Left lung (tissue), 10 donors: ENCODE data around the gene EVA1B. TPM values are rescaled to one million over a fixed set of nuclear protein-coding genes. Genes with fewer than 3 reads are reported as not detected.

ENCODE experiments used
- ATAC-seq: fragments of 200-7000 bp; cut with Tn5 transposase; one replicate; pipeline ENCODE4 v1.9.1; 2020; ENCODE audit warnings: moderate library complexity
- DNase-seq, 4 donors: peaks; one replicate each; pipeline ENCODE4 v3.0.0-alpha.2; 2013 to 2020
- H3K27ac ChIP-seq, 2 donors: fragments of 200-600 bp; sonication (generic) in 1 of 2; one replicate each; pipeline versions ENCODE4 v1.5.0 to v1.8.0; 2020 to 2021
- H3K27me3 ChIP-seq, 2 donors: fragments of 200-600 bp; sonication (generic) in 1 of 2; one replicate each; pipeline versions ENCODE4 v1.5.0 to v1.8.0; 2020 to 2021
- H3K36me3 ChIP-seq, 2 donors: fragments of 200-600 bp; sonication (generic) in 1 of 2; one replicate each; pipeline versions ENCODE4 v1.5.0 to v1.8.0; 2020 to 2021
- H3K4me1 ChIP-seq, 2 donors: fragments of 200-600 bp; one replicate each; pipeline ENCODE4 v1.8.0; 2021
- H3K4me3 ChIP-seq, 2 donors: fragments of 200-600 bp; sonication (generic) in 1 of 2; one replicate each; pipeline versions ENCODE4 v1.5.0 to v1.8.0; 2020 to 2021; ENCODE audit warnings: mild to moderate bottlenecking in 1 of 2
- H3K9me3 ChIP-seq, 2 donors: fragments of 200-600 bp; sonication (generic) in 1 of 2; one replicate each; pipeline versions ENCODE4 v1.5.0 to v1.8.0; 2020 to 2021
- intact Hi-C, 2 donors: fragments of 100-400 bp; cut with DNase I; formaldehyde crosslinking; loops; one replicate each; pipeline versions ENCODE4 v1.11.2 to v1.14.2; 2022
- polyA plus RNA-seq, 6 donors: library from polyadenylated mRNA; unstranded; fragments of 120-200 nt; gene quantifications; one replicate each; pipeline ENCODE4 v1.2.1, GENCODE V29; 2013; ENCODE audit not compliant: insufficient read length in 6 of 6
- total RNA-seq, 2 donors: library from RNA; stranded (reverse); fragmentation: NEBNext Ultra II Directional; extraction: Animal tissue kit (Norgen Biotek cat#: 25700); gene quantifications; one replicate each; pipeline ENCODE4 v1.2.1, GENCODE V29; 2021
- TF ChIP-seq, protein P1 (sequence below), 2 donors: fragments of 200-600 bp; sonication (generic) in 1 of 2; IDR thresholded peaks; one replicate each; pipeline versions ENCODE4 v1.5.0 to v1.8.0; 2021; ENCODE audit warnings: antibody characterized with exemption in 2 of 2
- donor health status: DM: no; HTN: yes; CAD: no.
- donor health status: DM: no; HTN: no; CAD: no.

The EVA1B gene
- total and polyA plus RNA-seq, 8 donors = 21.9 to 53.7 (median 35.1) TPM

DNA sequence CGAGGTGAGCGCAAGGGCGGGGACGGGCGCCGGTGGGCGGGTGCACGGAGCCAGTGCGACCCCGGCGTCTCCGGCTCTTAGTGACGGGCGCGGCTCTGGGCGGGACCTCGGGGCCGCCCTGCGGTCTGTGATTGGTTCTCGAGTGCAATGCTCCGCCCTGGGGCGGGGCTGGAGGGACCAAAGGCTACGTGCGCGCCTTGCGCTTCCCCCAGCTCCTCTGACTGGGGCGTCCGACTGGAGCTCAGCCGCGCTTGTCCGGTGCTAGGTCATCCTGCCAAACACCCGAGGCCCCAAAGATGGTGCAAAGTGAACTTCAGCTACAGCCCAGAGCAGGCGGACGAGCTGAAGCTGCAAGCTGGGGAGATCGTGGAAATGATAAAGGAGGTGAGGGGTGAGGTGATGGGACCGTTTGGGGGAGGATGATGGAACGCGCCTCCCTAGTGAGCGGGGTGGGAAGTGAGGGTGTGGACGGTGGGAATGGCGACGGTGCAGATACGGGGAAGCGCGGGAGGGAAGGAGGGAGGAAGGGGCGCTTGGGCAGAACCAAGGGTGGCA, 16.5 kb downstream of the EVA1B start:
- Histone ChIP-seq H3K4me3 (peak overlapping the region; percentile 72 to 89), H3K36me3 (peaks cover 0 to 30% of the 10 kb centered on the region in 2 donors), H3K9me3 (no peaks in the 10 kb centered on the region), H3K27ac (peak overlapping the region; percentile 83 to 87), H3K4me1 (peaks cover 9 to 38% of the 10 kb centered on the region in 2 donors), H3K27me3 (no peaks in the 10 kb centered on the region)
- ATAC-seq (peak; percentile 95), DNase-seq (peak; percentile 92 to 97 (median 96))
- intact Hi-C loops = no loop called here
- TF ChIP-seq, protein P1, sequence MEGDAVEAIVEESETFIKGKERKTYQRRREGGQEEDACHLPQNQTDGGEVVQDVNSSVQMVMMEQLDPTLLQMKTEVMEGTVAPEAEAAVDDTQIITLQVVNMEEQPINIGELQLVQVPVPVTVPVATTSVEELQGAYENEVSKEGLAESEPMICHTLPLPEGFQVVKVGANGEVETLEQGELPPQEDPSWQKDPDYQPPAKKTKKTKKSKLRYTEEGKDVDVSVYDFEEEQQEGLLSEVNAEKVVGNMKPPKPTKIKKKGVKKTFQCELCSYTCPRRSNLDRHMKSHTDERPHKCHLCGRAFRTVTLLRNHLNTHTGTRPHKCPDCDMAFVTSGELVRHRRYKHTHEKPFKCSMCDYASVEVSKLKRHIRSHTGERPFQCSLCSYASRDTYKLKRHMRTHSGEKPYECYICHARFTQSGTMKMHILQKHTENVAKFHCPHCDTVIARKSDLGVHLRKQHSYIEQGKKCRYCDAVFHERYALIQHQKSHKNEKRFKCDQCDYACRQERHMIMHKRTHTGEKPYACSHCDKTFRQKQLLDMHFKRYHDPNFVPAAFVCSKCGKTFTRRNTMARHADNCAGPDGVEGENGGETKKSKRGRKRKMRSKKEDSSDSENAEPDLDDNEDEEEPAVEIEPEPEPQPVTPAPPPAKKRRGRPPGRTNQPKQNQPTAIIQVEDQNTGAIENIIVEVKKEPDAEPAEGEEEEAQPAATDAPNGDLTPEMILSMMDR (IDR thresholded peaks at IDR 0.05) = no peak

DNA sequence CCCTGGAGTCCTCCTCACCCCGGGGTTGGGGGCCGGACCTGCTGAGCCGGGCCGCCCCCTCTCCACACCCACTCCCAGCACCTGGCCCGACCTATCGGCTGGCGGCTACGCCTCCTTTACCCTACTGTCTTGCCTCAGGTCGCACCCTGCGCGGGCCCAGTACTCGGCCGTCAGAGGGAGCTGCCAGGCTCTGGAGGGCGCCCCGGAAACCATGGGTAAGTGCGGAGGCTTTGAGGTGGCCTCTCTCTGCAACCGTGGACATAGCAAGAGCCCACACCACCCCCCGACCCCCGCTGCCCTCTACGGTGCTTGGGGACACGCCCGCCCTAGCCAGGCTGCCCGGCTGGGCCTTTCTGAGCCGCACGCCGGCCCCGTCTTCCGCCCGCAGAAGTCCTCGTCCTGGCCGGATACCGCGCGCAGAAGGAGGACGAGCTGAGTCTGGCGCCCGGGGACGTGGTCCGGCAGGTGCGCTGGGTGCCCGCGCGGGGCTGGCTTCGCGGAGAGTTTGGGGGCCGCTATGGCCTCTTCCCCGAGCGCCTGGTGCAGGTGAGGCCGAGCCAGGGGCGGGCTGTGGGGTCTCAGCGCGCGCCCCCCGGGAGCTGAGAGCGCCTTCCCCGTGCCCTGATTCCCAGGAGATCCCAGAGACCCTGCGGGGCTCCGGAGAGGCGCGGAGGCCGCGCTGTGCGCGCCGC, 17.1 kb downstream of the EVA1B start, which contains the start of gene SH3D21:
Gene SH3D21 (plus strand): TSS at position 159 of the 692 bp plus-strand sequence. CDS start 53 bp downstream, at position 212.
- H3K4me1 ChIP-seq = peaks cover 9 to 38% of the 10 kb centered on the region in 2 donors
- peak; percentile 85 for ATAC-seq
- peak; percentile 28 to 90 (median 70) for DNase-seq
- H3K4me3 ChIP-seq = peak within 1 kb of the TSS; percentile 72 to 89
- H3K27me3 ChIP-seq = no peaks in the 10 kb centered on the region
- TF ChIP-seq, protein P1 (IDR thresholded peaks at IDR 0.05) = no peak
- intact Hi-C loops = no loop called here
- H3K27ac ChIP-seq = peak within 1 kb of the TSS; percentile 83 to 87
- H3K9me3 ChIP-seq = no peaks in the 10 kb centered on the region
- H3K36me3 ChIP-seq = peaks cover 0 to 36% of the 10 kb centered on the region in 2 donors

DNA sequence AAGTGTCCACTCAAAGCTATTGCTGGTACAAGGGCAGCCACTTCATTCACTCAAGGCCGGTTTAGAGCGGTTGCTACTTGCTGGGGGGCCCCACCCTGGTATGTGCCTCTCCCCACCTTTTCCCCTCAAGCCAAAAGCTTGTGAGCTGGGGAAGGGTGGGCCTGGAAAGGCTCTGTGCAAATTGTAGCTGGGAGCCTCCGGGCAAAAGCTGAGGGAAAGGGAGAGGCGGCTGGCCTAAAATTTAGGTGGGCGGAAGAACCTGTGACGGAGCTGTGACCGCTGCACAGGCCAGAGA, 17.6 kb downstream of the EVA1B start:
- ATAC-seq = peak; percentile 47
- TF ChIP-seq, protein P1 (IDR thresholded peaks at IDR 0.05) = no peak
- peak overlapping the region; percentile 83 to 87 for H3K27ac ChIP-seq
- peak overlapping the region; percentile 72 to 89 for H3K4me3 ChIP-seq
- H3K27me3 ChIP-seq = no peaks in the 10 kb centered on the region
- DNase-seq = peak in 2 of 4 donors; percentile 38 to 55
- H3K9me3 ChIP-seq = no peaks in the 10 kb centered on the region
- intact Hi-C loops = no loop called here
- peaks cover 9 to 42% of the 10 kb centered on the region in 2 donors for H3K4me1 ChIP-seq
- H3K36me3 ChIP-seq = peaks cover 0 to 41% of the 10 kb centered on the region in 2 donors

DNA sequence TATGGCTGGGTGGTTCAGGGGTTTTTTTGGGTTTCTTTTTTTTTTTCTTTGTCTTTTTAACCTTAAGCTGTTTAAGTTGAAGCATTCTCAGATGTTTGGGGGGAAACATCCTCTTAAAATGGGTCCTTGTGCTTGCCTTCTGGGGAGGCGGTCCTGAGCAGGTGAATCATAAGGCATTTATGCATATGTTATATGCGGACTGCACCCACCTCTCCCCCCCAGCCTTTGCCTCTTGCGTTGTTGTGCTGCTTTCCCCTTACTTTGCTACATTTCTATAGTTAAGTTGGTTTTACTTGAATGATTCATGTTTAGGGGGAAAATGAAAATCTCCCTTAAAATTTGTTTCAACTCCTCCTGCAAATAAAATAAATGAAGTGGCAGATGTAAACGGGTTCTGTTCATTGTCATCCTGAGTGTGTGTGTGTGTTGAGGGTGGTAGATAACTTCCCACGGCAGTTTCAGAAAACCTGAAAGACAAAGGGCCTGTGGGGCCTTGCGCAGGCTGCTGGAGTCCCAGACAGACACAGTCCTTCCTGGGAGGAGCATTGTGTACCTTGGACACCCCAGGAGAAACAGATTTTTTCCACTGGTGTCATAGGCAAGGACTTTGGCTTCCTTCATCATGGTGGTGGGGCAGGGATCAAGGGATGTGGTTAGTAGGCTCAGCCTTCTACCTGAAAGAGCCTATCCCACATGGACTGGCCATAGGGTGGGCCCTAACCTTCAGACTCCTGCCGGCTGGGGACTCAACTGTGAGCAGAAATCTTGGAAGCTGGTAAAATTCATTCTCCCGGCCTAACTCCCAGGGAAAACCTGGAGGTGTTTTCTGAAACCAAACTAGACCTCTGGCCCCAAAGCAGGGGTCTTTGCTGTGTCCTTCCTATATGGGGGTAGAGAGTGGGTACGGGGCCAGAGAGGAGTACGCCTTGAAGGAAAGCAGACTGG, 18.2 kb downstream of the EVA1B start:
- DNase-seq (no peak), ATAC-seq (no peak)
- intact Hi-C loops = no loop called here
- Histone ChIP-seq H3K9me3 (no peaks in the 10 kb centered on the region), H3K27me3 (no peaks in the 10 kb centered on the region), H3K4me3 (peak overlapping the region in 1 of 2 donors; percentile 72), H3K27ac (peak overlapping the region; percentile 83 to 87), H3K36me3 (peaks cover 0 to 45% of the 10 kb centered on the region in 2 donors), H3K4me1 (peaks cover 12 to 48% of the 10 kb centered on the region in 2 donors)
- TF ChIP-seq, protein P1 (IDR thresholded peaks at IDR 0.05) = no peak
